AG09319 (cell line): Measurements from ENCODE around the gene TMTC3.

Experiments
- DNase-seq: peaks from one replicate; pipeline ENCODE4 v3.0.0-alpha.2; 2010; ENCODE audit warnings: low read depth; ENCODE audit errors: extremely low read depth
- TF ChIP-seq, protein P1 (sequence below): IDR thresholded peaks from 2 replicates; pipeline ENCODE4 v1.5.1; 2011; ENCODE audit warnings: low read depth, mild to moderate bottlenecking, inconsistent platforms, low read length, moderate library complexity

Gene TMTC3

GRCh38 chr12:88248606-88249005 is 106.5 kb downstream of the TMTC3 start:
- DNase-seq, result no peak
- TF ChIP-seq, protein P1, sequence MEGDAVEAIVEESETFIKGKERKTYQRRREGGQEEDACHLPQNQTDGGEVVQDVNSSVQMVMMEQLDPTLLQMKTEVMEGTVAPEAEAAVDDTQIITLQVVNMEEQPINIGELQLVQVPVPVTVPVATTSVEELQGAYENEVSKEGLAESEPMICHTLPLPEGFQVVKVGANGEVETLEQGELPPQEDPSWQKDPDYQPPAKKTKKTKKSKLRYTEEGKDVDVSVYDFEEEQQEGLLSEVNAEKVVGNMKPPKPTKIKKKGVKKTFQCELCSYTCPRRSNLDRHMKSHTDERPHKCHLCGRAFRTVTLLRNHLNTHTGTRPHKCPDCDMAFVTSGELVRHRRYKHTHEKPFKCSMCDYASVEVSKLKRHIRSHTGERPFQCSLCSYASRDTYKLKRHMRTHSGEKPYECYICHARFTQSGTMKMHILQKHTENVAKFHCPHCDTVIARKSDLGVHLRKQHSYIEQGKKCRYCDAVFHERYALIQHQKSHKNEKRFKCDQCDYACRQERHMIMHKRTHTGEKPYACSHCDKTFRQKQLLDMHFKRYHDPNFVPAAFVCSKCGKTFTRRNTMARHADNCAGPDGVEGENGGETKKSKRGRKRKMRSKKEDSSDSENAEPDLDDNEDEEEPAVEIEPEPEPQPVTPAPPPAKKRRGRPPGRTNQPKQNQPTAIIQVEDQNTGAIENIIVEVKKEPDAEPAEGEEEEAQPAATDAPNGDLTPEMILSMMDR, result no peak
